ENCODE measurements around the gene CLDN20. TPM values are rescaled to one million over a fixed set of nuclear protein-coding genes. Genes with fewer than 3 reads are reported as not detected.

The CLDN20 gene
- total and polyA plus RNA-seq, 7 donors: not detected

DNA sequence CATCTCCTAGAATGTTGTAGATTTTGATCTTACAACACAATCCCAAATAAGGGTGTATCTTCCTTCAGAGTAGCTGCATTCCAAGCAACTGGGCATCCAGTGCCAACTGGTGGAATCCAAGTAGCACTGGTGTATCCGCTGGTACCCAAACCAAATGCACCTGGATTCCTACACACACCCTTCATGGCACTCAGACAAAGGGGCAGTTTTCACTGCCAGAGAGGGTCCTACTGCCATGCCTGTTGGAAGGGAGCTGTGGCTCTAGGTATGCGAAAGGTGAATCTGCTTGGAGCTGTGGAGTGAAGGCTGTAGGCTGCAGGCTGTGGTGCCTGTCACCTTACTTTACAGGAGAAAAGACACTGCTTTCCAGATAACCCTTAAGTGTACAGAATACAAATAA, 17.0 kb upstream of the CLDN20 start:
- Histone ChIP-seq H3K4me3 (no peak overlapping the region), H3K27me3 (no peaks in the 10 kb centered on the region), H3K36me3 (peaks cover 0 to 13% (median 0%) of the 10 kb centered on the region in 4 donors), H3K4me1 (peaks cover 0 to 31% (median 14%) of the 10 kb centered on the region in 4 donors), H3K27ac (peak overlapping the region in 2 of 4 donors; percentile 75 to 83), H3K9me3 (no peaks in the 10 kb centered on the region)
- 98% methylated on average over 2 of the region's 2 CpGs for WGBS, 2 donors
- TF ChIP-seq POLR2AphosphoS5 (IDR thresholded peaks at IDR 0.05): no peak
- TF ChIP-seq POLR2A (IDR thresholded peaks at IDR 0.05): no peak
- TF ChIP-seq CTCF (IDR thresholded peaks at IDR 0.05): no peak
- TF ChIP-seq EP300 (IDR thresholded peaks at IDR 0.05): no peak
- no peak for DNase-seq
- intact Hi-C loops (cut with DNase I): loop anchor here (10.0 kb wide), 2 partner anchors 382 to 572 kb away; no protein-coding TSS in a partner anchor

- 90 to 96% methylated on average over 5 of the region's 5 CpGs for WGBS, 2 donors
- Histone ChIP-seq H3K27ac (peak overlapping the region; percentile 48 to 83 (median 72)), H3K4me1 (peaks cover 0 to 24% (median 10%) of the 10 kb centered on the region in 4 donors), H3K4me3 (peak overlapping the region in 1 of 4 donors; percentile 11), H3K27me3 (no peaks in the 10 kb centered on the region), H3K9me3 (no peaks in the 10 kb centered on the region), H3K36me3 (peaks cover 0 to 17% (median 0%) of the 10 kb centered on the region in 4 donors)
- TF ChIP-seq CTCF (IDR thresholded peaks at IDR 0.05) (no peak), POLR2AphosphoS5 (IDR thresholded peaks at IDR 0.05) (no peak), POLR2A (IDR thresholded peaks at IDR 0.05) (no peak), EP300 (IDR thresholded peaks at IDR 0.05) (no peak)
- intact Hi-C loops (cut with DNase I): loop anchor here (1.0 to 10.0 kb wide), 4 partner anchors 70 to 573 kb away; no protein-coding TSS in a partner anchor
- no peak for DNase-seq
Measured at GRCh38 chr6:155247618-155248007, 16.2 kb upstream of the CLDN20 start.

- DNase-seq: peak; percentile 84
- no peak for TF ChIP-seq POLR2A (IDR thresholded peaks at IDR 0.05)
- peak; percentile 59 to 78 (median 72) for TF ChIP-seq CTCF (IDR thresholded peaks at IDR 0.05)
- TF ChIP-seq POLR2AphosphoS5 (IDR thresholded peaks at IDR 0.05): peak in 1 of 4 donors; percentile 19
- no peak for TF ChIP-seq EP300 (IDR thresholded peaks at IDR 0.05)
- Histone ChIP-seq H3K27me3 (no peaks in the 10 kb centered on the region), H3K9me3 (no peaks in the 10 kb centered on the region), H3K36me3 (peaks cover 0 to 24% (median 3%) of the 10 kb centered on the region in 4 donors), H3K4me1 (peaks cover 0 to 21% (median 9%) of the 10 kb centered on the region in 4 donors), H3K27ac (peak overlapping the region; percentile 48 to 83 (median 72)), H3K4me3 (peak overlapping the region in 1 of 4 donors; percentile 11)
- 76 to 81% methylated on average over 30 of the region's 30 CpGs for WGBS, 2 donors
- intact Hi-C loops (cut with DNase I): loop anchor here (1.0 to 10.0 kb wide), 4 partner anchors 71 to 574 kb away; no protein-coding TSS in a partner anchor
Measured at GRCh38 chr6:155248008-155249001, 15.5 kb upstream of the CLDN20 start.

DNA sequence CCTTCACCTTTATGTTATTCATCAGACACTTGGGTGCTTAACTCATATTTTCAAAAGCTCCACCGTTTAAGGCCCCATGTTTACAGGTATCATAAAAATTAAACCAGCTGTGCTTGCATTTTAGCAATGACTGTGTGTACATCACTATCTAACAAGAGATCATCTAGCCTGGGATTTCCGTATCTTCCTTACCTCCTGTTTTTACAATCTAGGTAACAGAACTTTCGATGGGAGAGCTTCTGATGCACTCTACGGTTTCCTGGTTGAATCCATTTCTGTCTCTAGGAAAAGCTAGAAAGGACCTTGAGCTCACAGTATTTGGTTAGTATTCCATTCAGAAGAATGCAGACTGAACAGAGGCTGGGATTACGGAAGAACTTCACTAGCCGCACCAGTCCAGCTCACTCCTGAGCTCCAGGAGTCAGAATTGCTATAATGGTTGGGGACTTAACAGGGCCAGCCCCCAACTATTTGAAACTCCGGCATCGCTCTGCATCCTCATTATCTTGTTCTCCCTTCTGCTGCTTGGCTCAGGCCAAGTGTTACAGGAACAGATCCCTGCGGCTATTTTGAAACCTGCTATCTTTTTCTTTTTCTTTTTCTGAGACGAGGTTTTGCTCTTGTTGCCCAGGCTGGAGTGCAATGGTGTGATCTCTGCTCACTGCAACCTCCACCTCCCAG, 13.0 kb upstream of the CLDN20 start:
- intact Hi-C loops (cut with DNase I): no loop called here
- H3K4me1 ChIP-seq: peaks cover 0 to 24% (median 8%) of the 10 kb centered on the region in 4 donors
- H3K27ac ChIP-seq: no peak overlapping the region
- TF ChIP-seq POLR2A (IDR thresholded peaks at IDR 0.05): no peak
- peaks cover 0 to 38% (median 3%) of the 10 kb centered on the region in 4 donors for H3K36me3 ChIP-seq
- no peak overlapping the region for H3K4me3 ChIP-seq
- H3K27me3 ChIP-seq: no peaks in the 10 kb centered on the region
- 87 to 92% methylated on average over 10 of the region's 10 CpGs for WGBS, 2 donors
- no peaks in the 10 kb centered on the region for H3K9me3 ChIP-seq
- DNase-seq: no peak
